ENCODE measurements around the gene DDX49.
"Not testable (repeated sequence)": the region's sequence is repeated elsewhere in the genome, so short reads cannot be mapped to it uniquely, and the experiment has no call there.

Gene DDX49

DNA sequence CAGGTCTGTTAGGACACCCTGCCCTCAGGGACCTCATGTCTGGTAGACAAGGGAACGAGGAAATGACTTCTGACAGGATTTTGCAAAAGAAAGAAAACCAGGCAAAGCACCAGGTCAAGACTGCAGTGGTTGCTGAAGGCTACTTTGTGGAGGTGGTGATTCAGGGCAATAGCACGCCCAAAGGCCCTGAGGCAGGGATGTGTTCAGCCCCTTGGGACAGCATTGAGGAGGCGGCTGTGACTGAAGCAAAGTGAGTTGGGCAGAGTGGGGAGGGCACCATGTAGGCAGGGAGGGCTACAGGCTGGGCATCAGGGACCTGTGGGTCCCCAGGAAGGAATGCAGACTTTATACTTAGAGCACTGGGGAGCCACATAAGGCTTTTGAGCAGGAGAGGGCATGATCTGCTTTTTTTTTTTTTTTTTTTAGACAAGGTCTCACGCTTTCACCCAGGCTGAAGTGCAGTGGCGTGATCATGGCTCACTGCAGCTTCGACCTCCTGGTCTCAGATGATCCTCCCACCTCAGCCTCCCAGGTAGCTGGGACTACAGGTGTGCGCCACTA lies 32.3 kb downstream of the DDX49 start:
- Histone ChIP-seq H3K4me3 (no peak overlapping the region), H3K4me1 (no peaks in the 10 kb centered on the region), H3K9me3 (no peaks in the 10 kb centered on the region), H3K36me3 (replicated peaks) (no peaks in the 10 kb centered on the region), H3K27me3 (ENCODE audit: low read depth) (no peaks in the 10 kb centered on the region)
- in situ Hi-C loops (cut with MboI; ENCODE audit: low sequenced_read_pairs) = no loop called here
- DNase-seq (ENCODE audit: low spot score in 2 of 2) = no peak

DNA sequence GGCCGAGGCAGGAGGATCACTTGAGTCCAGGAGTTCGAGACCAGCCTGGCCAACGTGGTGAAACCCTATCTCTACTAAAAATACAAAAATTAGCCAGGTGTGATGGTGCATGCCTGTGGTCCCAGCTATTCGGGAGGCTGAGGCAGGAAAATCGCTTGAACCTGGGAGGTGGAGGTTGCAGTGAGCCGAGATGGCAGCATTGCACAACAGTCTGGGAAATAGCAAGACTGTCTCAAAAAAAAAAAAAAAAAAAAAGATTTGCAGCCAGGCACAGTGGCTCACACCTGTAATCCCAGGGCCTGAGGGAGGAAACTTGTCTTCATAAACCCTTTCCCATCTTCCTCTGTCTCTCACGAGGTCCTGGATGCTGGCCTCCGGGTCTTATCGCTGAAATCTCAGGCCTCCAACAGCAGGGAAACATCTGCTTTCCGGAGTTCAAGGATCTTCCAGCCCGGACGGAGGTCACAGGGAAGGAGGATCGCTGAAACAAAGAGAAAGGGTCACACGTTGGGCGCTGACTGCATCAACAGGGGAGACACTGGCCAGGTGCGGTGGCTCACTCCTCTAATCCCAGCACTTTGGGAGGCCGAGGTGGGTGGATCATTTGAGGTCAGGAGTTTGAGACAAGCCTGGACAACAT lies 33.0 kb downstream of the DDX49 start:
- H3K36me3 ChIP-seq (replicated peaks); in situ Hi-C loops (cut with MboI; ENCODE audit: low sequenced_read_pairs); H3K4me3 ChIP-seq; H3K27me3 ChIP-seq (ENCODE audit: low read depth); H3K9me3 ChIP-seq; H3K4me1 ChIP-seq; DNase-seq (ENCODE audit: low spot score in 2 of 2): not testable (repeated sequence)

DNA sequence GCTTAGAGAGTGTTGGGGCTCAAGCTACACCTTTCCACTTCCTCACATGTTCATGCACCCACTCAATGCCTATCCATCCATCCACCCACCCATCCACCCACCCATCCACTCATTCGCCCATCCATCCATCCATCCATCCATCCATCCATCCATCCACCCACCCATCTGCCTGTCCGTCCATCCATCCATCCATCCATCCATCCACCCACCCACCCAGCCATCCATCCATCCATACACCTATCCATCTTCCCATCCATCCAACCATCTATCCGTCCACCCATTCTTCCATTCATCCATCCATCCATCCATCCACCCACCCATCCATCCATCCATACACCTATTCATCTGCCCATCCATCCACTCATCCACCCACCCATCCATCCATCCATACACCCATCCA lies 34.6 kb downstream of the DDX49 start:
- H3K36me3 ChIP-seq (replicated peaks) = no peaks in the 10 kb centered on the region
- no peaks in the 10 kb centered on the region for H3K4me1 ChIP-seq
- no peaks in the 10 kb centered on the region for H3K27me3 ChIP-seq (ENCODE audit: low read depth)
- in situ Hi-C loops (cut with MboI; ENCODE audit: low sequenced_read_pairs) = no loop called here
- H3K4me3 ChIP-seq = no peak overlapping the region
- no peak for DNase-seq (ENCODE audit: low spot score in 2 of 2)
- no peaks in the 10 kb centered on the region for H3K9me3 ChIP-seq

DNA sequence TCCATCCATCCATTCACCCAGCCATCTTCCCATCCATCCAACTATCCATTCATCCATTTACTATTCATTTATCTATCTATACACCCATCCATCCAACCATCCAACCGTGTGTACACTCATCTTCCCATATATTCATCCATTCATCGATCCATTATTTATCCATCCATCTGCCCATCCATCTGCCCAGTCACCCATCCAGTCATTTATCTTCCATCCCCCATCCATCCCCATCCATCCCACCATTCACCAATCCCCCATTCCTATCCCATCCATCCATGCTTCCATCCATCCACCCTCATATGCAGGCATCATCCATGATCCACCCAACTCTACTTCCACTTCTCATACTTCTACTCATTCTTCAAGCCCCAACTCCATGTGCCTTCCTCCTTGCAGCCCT lies 35.5 kb downstream of the DDX49 start:
- in situ Hi-C loops (cut with MboI; ENCODE audit: low sequenced_read_pairs) = no loop called here
- H3K4me3 ChIP-seq = no peak overlapping the region
- no peaks in the 10 kb centered on the region for H3K27me3 ChIP-seq (ENCODE audit: low read depth)
- DNase-seq (ENCODE audit: low spot score in 2 of 2) = no peak
- H3K9me3 ChIP-seq = no peaks in the 10 kb centered on the region
- H3K4me1 ChIP-seq = no peaks in the 10 kb centered on the region
- no peaks in the 10 kb centered on the region for H3K36me3 ChIP-seq (replicated peaks)

DNA sequence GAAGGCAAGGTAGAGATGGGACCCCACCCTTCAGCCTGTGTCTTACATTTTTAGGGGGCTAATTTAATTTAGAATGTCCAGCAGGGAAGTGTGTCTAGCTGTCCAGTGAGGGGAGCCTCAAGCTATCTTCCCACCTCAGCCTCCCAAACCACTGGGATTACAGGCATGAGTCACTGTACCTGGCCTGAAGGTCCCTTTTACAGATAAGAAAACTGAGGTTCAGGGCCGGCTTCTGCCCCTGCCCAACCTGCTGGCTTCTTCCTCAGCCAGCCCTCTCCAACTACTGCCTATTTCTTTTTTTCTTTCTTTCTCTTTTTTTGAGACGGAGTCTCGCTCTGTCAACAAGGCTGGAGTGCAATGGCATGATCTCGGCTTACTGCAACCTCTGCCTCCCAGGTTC lies 40.9 kb downstream of the DDX49 start:
- in situ Hi-C loops (cut with MboI; ENCODE audit: low sequenced_read_pairs) = no loop called here

DNA sequence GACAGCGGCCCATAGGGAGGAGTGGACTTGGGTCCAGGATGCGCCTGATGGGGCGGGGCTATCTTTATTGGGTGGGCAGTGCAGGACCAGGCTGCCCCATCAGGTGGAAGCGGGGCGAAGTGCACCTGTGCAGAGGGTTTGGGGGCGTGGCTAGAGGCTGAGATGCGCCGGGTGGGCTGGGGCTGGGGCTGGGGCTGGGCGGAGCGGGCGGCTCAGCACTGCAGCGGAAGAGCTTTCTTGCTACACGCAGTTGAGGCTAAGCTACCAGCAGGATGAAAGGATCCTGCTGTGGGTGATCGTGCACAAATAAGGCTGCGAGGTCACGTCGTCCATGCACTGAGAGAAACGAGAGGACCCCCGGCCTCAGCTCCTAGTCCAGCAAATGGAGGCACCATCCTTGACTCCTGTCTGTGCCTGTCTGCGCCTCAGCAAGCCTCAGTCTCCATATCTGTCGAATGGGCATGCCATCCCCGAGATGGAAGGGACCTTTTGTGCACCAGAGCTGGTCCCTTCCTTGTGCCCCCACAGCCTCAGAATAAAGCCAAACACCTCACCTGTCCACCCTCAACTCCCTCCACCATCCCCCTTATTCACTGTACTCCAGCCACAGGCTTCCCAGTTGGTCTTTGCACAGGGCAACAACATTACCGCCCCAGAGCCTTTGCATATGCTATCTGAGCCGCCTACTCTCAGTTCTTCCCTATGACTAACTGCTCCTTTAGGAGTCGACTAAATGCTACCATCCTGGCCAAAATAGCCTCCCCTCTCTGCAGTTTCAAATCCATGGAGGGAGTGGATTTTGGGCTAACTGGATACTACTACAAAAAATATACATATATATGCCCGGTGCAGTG lies 42.5 kb downstream of the DDX49 start:
- H3K4me3 ChIP-seq = no peak overlapping the region
- H3K9me3 ChIP-seq = no peaks in the 10 kb centered on the region
- H3K4me1 ChIP-seq = peaks cover 8% of the 10 kb centered on the region
- DNase-seq (ENCODE audit: low spot score in 2 of 2) = no peak
- in situ Hi-C loops (cut with MboI; ENCODE audit: low sequenced_read_pairs) = no loop called here
- no peaks in the 10 kb centered on the region for H3K36me3 ChIP-seq (replicated peaks)
- H3K27me3 ChIP-seq (ENCODE audit: low read depth) = no peaks in the 10 kb centered on the region

More for the DNA sequence above, 40.9 kb downstream of the DDX49 start:
- DNase-seq (ENCODE audit: low spot score in 2 of 2) = no peak
- no peaks in the 10 kb centered on the region for H3K27me3 ChIP-seq (ENCODE audit: low read depth)
- H3K9me3 ChIP-seq = no peaks in the 10 kb centered on the region
- H3K36me3 ChIP-seq (replicated peaks) = no peaks in the 10 kb centered on the region
- no peaks in the 10 kb centered on the region for H3K4me1 ChIP-seq
- H3K4me3 ChIP-seq = no peak overlapping the region

DNA sequence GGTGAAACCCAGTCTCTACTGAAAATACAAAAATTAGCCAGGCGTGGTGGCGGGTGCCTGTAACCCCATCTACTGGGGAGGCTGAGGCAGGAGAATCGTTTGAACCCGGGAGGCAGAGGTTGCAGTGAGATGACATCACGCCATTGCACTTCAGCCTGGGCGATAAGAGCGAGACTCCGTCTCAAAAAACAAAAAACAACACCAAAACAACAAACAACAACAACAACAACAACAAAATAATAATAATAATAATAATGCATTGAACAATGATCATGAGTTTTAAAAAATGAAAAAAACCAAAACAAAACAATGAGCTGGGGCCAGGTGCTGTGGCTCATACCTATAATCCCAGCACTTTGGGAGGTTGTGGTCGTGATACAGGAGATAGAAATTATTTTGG lies 44.6 kb downstream of the DDX49 start:
- Histone ChIP-seq H3K4me1 (peaks cover 8% of the 10 kb centered on the region), H3K9me3 (no peaks in the 10 kb centered on the region), H3K4me3 (no peak overlapping the region), H3K27me3 (ENCODE audit: low read depth) (no peaks in the 10 kb centered on the region), H3K36me3 (replicated peaks) (no peaks in the 10 kb centered on the region)
- in situ Hi-C loops (cut with MboI; ENCODE audit: low sequenced_read_pairs) = no loop called here
- no peak for DNase-seq (ENCODE audit: low spot score in 2 of 2)

DNA sequence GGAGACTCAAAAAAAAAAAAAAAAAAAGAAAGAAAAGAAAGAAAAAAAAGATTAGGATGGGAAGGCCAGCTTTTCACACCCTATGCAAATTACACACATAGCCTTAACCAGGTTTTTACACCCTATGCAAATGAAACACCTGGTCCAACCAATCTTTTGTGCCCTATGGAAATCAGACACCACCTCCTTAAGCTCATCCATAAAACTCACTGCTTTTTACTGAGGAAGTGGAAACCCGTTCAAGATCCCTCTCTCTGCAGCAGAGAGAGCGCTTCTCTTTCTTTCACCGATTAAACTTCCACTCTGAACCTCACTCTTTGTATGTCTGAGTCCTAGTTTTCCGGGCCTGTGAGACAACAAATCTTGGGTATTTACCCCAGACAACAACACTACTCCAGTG lies 46.8 kb downstream of the DDX49 start:
- no peaks in the 10 kb centered on the region for H3K36me3 ChIP-seq (replicated peaks)
- DNase-seq (ENCODE audit: low spot score in 2 of 2) = peak in 1 of 2 experiments; percentile 39
- in situ Hi-C loops (cut with MboI; ENCODE audit: low sequenced_read_pairs) = no loop called here
- H3K27me3 ChIP-seq (ENCODE audit: low read depth) = no peaks in the 10 kb centered on the region
- peaks cover 12% of the 10 kb centered on the region for H3K4me1 ChIP-seq
- H3K4me3 ChIP-seq = no peak overlapping the region
- no peaks in the 10 kb centered on the region for H3K9me3 ChIP-seq

DNA sequence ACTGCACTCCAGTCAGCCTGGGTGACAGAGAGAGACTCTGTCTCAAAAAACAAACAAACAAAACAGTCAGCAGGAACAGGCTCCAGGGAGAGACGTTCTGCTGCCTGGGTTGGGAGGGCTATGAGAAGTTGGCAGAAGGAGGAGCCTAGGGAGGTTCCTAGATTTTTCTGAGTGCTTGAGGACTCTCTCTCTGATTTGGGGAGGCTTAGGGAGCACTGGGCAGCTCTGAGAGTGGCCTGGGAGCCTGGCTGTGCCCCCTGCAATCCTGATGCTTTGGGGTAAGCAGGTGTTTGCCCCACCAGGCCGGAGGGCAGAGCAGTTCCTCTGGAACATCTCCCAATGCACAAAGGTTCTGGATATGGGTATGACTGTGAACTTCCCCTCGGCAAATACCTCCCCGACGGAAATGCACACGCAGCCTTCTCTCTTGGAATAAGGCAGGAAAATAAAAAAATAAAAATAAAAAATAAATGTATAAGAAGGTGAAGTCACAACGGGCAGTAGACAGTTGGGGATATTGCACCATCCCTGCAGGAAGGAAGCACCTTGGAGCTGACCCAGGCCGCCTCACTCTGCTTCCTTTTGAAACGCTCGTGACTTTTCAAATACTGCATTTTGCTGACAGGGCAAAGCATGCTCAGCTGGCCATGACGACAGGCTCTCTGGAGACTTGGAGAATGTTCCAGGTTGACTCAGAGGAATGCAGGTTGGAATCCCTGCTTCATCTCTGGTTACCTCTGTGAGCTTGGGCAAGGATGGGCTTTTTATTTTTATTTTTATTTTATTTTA lies 48.0 kb downstream of the DDX49 start:
- no peak for DNase-seq (ENCODE audit: low spot score in 2 of 2)
- Histone ChIP-seq H3K36me3 (replicated peaks) (no peaks in the 10 kb centered on the region), H3K9me3 (no peaks in the 10 kb centered on the region), H3K27me3 (ENCODE audit: low read depth) (no peaks in the 10 kb centered on the region), H3K4me1 (peaks cover 18% of the 10 kb centered on the region), H3K4me3 (no peak overlapping the region)
- in situ Hi-C loops (cut with MboI; ENCODE audit: low sequenced_read_pairs) = no loop called here

DNA sequence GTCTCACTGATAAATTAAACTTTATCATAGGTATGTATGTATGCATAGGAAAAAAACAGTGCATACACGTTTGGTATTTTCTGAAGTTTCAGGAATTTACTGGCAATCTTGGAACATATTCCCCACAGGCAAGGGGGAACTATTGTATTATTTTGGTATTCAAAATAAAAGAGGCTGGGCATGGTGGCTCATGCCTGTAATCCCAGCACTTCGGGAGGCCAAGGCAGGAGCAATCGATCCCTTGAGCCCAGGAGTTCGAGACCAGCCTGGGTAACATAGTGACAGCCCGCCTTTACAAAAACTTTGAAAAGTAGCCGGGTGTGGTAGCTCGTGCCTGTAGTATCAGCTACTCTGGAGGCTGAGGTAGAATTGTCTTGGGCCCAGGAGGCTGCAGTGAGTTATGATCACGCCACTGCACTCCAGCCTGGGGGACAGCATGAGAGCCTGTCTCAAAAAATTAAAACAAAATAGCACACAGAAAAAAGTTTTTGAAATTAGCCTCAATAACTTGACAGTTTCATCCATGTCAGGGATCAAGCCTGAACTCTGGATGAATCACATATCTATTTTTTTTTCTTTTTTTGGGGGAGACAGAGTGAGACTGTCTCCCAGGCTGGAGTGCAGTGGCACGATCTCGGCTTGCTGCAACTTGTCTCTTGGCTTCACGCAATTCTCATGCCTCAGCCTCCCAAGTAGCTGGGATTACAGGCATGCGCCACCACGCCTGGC lies 50.6 kb downstream of the DDX49 start:
- Histone ChIP-seq H3K36me3 (replicated peaks) (no peaks in the 10 kb centered on the region), H3K9me3 (no peaks in the 10 kb centered on the region), H3K27me3 (ENCODE audit: low read depth) (no peaks in the 10 kb centered on the region), H3K4me3 (no peak overlapping the region), H3K4me1 (peaks cover 18% of the 10 kb centered on the region)
- no peak for DNase-seq (ENCODE audit: low spot score in 2 of 2)
- in situ Hi-C loops (cut with MboI; ENCODE audit: low sequenced_read_pairs) = no loop called here

DNA sequence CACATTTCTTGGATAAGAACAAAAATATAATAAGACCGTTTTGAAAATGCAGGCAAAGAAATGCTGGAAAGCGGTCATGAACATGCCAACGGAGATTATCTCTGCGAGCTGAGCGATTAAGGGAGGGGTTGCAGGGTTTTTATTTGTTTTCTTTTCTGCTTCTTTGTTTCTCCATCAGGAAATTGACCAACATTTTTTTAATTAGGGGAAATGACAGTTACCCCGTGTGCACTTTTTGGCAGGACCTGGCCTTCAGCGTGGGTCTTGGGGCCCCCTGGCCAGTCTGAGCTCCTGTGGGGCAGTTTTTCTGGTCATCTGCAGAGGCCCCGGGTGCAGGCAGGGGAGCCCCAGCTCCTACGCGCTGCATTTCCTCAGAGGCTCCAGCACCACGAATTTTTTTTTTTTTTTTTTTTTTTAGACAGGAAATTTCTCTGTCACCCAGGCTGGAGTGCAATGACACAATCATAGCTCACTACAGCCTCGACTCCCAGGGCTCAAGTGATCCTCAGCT lies 52.8 kb downstream of the DDX49 start:
- peak in 1 of 2 experiments; percentile 31 for DNase-seq (ENCODE audit: low spot score in 2 of 2)
- H3K27me3 ChIP-seq (ENCODE audit: low read depth) = no peaks in the 10 kb centered on the region
- no peak overlapping the region for H3K4me3 ChIP-seq
- no peaks in the 10 kb centered on the region for H3K36me3 ChIP-seq (replicated peaks)
- no peaks in the 10 kb centered on the region for H3K9me3 ChIP-seq
- in situ Hi-C loops (cut with MboI; ENCODE audit: low sequenced_read_pairs) = no loop called here
- peaks cover 17% of the 10 kb centered on the region for H3K4me1 ChIP-seq

DNA sequence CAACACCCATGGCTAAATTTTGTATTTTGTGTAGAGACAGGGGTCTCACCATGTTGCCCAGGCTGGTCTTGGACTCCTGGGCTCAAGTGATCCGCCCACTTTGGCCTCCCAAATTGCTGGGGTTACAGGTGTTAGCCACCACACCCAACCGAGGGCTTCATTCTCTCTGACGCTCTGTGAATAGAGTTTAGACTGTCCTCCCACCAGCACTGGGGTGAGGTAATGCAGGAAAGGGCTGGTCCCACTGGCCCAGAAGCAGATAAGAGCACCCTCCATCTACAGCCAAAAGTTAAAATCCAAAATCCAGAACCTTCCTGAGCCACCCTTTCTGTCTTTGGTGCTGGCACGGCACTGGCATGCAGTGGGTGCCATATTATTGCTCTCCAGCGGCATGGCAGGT lies 53.3 kb downstream of the DDX49 start:
- no peaks in the 10 kb centered on the region for H3K27me3 ChIP-seq (ENCODE audit: low read depth)
- no peaks in the 10 kb centered on the region for H3K36me3 ChIP-seq (replicated peaks)
- no peak overlapping the region for H3K4me3 ChIP-seq
- peaks cover 17% of the 10 kb centered on the region for H3K4me1 ChIP-seq
- in situ Hi-C loops (cut with MboI; ENCODE audit: low sequenced_read_pairs) = no loop called here
- no peak for DNase-seq (ENCODE audit: low spot score in 2 of 2)
- no peaks in the 10 kb centered on the region for H3K9me3 ChIP-seq

DNA sequence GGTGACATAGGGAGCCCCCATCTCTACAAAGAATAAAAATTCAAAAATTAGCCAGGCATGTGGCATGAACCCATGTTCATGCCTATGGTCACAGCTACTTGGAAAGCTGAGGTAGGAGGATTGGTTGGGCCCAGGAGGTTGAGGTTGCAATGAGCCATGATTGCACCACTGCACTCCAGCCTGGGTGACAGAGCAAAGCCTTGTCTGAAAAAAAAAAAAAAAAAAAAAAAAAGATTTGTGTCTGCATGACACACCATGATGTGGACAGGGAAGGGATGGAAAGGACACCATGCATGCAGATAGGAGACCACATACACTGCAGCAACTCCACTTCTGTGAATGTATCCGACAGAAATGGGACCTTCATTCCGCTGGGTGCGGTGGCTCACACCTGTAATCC lies 55.5 kb downstream of the DDX49 start:
- Histone ChIP-seq H3K4me3 (no peak overlapping the region), H3K36me3 (replicated peaks) (no peaks in the 10 kb centered on the region), H3K4me1 (peaks cover 14% of the 10 kb centered on the region), H3K9me3 (no peaks in the 10 kb centered on the region), H3K27me3 (ENCODE audit: low read depth) (no peaks in the 10 kb centered on the region)
- in situ Hi-C loops (cut with MboI; ENCODE audit: low sequenced_read_pairs) = no loop called here
- DNase-seq (ENCODE audit: low spot score in 2 of 2) = no peak
